DMS53 (cell line): ENCODE data around the gene MEIS2.
"Not testable (repeated sequence)": the region's sequence is repeated elsewhere in the genome, so short reads cannot be mapped to it uniquely, and the experiment has no call there.

Experiments
- DNase-seq: peaks from one replicate; lab custom pipeline; 2025; lab: John Stamatoyannopoulos, UW

Gene MEIS2

DNA sequence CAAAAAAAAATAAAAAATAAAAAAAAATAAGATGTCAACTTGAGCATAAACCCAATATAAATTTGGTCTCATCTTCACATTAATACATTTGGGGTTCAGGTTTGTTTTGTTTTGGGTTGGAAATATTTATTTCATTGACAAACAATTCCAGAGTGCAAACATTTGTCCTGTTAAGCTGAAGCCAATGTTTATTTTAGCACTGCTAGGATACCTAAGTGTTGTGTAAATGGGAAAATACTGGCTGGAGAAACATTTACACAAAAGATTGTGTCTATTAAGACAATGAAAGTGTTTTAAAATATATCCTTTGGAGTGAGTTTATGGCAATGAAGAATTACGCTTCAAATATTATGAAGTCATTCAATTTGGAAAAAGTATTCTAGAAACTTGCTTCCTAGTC, 91.1 kb downstream of the MEIS2 start:
- peak; percentile 70 for DNase-seq

DNA sequence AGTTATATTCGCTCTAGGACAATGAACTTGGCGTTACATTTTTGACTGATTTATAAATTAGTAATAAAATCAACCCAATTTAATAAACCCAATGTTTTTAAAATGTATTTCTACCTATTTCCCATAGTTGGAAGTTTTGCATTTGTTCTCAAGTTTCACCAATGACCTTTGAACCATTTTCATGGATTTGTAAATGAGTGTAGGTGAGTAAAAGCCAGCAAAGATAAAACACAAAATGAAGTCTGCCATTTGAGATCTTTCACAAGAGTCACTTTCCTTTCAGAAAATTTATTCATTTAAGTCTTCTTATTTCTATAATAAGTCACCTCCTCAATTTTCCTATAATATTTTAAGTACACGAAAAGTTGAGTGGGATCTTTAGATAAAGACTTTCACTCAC, 92.1 kb downstream of the MEIS2 start:
- no peak for DNase-seq

DNA sequence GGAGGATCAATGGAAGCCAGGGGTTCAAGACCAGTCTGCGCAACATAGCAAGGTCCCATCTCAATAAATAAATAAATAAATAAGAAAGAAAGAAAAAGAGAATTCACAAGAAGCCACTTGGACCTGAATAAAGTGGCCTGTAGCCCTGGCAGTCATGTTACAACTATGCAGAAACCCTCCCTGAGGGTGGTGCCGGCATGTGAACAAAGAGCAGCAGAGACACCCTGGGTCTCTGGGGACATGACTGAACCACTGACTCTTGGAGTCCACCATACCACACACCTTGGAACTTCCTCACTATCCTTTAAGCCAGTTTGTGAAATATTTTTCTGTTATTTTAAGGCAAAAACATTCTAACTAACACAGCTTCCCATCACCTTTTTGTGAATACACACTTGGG, 93.0 kb downstream of the MEIS2 start:
- DNase-seq = no peak

DNA sequence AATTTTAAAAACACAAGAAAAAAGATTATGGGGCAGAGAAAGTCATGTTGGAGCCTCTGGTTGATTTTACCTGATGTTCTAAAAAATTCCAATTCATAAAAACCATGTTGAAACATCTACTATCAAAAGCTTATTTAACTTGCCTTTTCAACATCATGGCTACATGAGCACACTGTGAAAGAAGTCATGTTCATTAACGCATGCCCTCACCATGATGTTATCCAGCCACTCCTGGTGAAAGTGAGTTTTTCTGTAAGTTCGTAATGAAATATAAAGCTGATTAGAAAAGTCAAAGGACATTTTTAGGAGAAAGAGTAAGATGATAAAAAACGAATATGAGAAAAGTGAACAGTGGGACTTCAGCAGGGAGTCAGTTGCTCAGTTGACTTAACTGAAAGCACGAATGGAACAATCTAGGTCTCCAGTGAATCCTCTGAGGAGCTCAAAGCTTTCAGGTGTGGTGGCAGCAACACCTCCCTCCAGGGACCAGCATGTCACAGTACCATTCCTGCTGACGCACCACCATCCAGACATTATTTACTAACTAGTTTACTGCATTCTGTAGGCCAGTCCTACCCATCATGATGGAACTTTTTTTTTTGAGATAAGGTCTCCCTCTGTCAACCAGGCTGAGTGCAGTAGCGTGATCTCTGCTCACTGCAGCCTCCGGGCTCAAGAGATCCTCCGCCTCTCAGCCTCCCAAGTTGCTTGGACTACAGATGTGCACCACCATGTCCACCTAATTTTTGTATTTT, 95.2 kb downstream of the MEIS2 start:
- DNase-seq = no peak

DNA sequence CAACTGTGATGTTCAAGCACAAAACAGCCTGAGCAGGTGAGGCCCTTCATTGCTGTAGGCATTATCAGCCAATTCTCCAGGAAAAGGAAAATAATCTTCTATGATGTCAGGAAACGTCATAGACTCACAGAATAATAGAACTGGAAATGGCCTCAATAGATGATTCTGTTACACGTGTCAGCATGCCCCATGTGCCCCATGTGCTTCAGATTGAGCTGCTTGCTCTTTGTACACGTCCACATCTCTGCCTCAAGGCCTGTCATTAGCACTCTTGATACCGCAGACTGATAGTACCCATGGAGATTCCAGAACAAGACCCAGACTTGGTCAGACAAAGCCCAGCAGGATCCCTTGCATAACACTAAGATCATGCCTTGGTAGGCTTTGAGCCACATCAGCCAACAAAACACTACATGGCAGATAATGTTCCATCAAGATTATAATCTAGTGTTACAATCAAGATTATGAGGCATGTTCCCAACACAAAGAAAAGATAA, 95.9 kb downstream of the MEIS2 start:
- no peak for DNase-seq

DNA sequence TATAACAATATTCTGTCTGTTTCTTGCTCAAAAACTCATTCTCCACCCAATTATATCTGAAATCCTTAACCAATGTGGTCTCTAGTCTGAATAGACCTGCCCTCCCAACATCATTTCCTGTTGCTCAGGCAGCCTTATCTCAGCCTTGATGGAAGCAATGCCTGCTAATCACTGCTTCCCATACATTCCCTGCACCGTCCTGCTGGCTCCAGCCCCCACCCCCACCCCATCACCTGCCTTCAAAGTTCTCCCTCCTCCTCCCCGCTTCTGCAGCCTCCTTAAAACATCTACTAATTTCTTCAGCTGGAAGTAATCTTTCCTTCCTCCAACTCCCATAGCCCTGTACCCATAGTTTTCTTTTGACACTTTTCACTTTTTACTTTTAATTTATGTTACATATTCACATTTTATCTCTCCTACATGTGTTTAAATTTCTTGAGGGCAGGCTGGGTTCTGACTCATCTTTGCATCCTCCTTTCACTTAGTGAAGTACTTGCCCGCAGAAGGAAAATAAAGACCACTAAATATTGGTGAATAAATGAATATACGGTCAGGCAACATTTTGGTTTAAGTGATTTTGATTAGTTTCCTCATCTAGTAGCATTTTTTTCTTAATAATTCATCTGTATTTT, 98.2 kb downstream of the MEIS2 start:
- no peak for DNase-seq

DNA sequence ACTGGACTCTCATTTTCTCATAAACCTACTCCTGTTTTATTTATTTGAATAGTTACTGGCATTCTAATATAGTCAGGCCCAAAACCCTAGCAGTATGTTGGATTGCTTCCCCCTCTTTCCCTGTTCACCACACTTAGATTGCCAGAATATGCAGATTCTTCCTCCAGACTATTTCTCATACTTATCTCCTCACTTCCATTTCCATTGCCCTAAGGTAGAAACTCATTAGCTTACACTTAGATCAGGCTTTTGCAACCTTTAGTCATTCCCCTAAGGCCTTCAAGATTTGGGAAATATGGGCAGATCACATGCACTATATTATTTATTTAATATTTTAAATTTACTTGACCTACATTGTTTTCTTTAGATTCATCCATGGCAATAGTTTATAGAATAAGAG, 98.9 kb downstream of the MEIS2 start:
- DNase-seq = no peak

DNA sequence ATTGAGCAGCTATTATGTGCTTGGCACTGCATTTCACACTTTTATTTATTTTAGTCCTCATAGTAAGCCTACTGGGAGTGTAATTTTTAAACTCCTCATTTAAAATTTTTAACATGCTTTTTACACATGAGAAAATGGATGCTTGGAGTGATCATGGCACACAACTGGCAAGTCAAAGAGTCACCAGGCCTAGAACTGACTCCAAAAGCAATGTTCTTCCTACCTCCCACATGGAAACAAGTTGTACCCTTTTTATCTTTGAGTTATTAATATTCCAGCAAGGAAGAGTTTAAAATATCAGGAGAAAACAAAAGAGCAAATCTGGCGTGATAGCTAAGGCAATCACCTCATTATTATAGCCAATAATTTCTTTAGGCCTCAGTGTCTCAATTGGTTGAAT, 100.6 kb downstream of the MEIS2 start:
- no peak for DNase-seq

DNA sequence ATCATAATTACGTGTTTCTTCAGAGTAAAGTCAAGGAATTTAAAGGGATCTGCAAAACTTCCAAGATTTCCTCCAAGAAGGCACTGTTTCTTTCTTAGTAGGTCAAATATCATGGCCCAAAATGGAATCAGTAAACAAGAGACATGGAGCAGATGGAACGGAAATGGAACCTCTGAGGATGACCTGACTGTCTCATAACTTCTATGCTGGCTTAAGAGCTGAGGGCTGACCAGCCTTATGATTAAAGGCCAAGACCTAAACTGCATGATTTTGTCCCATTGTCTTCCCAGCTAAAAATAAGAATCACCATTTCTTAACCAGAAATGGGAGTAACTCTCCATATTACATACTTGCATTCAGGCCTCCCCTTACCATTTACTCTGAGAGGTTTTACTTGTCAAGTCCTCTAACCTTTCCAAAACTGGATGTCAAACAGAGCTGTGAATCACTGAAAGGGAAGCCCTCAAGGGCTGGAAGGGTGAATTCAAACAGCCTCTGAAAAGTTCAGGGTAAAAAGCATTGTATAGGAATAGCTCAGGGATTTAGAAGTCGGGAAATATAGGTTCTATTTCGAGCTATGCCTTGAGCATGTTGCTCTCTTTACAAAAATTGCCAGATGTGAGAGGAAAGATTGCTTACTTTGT, 103.7 kb downstream of the MEIS2 start:
- DNase-seq = no peak

DNA sequence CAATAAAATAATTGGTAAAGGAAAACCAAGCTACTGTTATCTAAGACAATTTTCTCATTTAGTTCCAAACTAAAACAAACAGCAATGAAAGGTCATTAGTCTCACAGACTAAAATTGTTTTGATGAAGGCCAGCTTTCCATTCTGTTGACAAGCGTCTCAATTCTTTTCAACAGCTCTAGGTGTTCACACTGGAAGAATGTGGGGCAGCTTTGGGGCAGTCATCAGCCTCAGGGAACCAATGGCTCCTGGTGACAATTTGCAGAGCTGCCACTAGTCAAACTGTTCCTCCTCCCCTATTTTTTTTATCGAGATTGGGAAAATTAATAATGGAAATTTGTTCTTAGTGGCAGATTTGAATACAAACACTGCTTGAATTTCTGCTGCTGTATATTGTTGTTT, 104.2 kb downstream of the MEIS2 start:
- no peak for DNase-seq

DNA sequence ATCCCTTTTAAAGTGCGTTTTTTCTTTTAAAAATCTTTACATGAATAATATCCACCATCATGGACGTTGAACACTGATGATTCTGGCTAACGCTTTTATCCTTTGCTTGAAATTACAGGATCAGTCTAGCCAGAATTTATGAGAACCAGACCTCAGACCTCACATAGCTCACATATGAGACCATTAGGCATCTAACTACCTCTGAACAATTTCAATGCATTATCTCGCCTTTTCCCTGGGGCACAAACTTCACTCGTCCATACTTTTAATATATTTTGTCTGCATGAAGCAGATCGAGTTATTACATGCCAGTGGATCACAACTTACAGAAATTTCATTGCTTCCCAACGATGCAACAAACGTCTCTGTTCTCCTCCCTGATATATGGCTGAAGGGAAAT, 105.6 kb downstream of the MEIS2 start:
- DNase-seq = no peak

DNA sequence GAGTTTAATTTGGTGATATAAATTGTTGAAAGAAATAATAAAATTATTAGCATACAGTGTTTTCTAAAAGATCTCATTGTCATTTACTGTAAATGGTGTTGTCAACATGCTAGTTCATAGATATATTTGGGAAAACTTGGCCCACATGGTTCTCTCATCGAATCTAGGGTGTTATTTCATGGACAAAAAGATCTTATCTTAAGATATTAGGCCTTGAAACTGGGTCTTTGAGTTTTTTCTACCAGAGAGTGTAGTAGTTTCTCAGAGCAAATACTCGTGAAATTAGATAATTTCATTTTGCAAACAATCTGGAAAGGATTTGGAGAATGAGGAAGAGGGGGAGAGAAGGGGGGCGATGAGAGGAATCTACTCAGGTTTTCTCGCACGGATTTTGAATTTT, 107.9 kb downstream of the MEIS2 start:
- no peak for DNase-seq

DNA sequence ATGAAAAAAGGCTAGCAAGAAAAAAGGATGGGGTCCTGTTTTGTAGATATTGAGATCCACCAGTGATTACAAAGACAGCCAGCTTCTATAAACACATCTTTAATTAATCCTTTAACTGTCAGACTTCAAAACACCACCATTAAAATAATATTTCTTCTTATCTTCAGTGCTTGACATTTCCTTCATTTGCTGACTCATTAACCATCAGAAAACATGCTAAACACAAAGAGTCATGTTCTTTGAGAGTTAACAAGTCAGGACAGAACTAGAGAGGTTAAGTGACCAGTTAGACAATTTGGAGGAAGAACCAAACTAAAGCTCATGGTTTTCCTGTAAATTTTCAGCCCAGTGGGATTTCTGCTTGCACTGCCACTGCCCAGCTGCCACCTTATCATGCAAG, 111.4 kb downstream of the MEIS2 start:
- no peak for DNase-seq

DNA sequence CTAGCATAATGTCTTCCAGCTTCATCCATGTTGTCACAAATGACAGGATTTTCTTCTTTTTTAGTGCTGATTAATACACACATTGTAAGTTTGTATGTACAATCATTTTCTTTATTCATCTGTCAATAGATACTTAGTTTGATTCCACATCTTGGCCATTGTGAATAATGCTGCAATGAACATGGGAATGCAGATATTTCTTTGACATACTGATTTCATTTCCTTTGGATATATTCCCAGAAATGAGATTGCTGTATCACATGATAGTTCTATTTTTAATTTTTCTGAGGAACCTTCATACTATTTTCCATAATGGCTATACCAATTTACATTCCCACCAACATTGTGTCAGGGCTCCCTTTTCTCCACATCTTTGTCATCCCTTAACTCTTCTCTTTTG, 117.9 kb downstream of the MEIS2 start:
- no peak for DNase-seq

DNA sequence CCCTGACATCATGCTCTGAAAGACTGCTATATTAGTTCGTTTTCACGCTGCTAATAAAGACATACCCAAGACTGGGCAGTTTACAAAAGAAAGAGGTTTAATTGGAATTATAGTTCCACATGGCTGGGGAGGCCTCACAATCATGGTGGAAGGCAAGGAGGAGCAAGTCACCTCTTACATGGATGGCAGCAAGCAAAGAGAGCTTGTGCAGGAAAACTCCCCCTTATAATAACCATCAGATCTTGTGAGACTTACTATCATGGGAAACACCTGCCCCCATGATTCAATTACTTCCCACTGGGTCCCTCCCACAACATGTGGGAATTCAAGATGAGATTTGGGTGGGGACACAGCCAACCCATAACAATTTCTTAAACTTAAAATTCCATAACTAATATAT, 120.1 kb downstream of the MEIS2 start:
- DNase-seq = not testable (repeated sequence)

DNA sequence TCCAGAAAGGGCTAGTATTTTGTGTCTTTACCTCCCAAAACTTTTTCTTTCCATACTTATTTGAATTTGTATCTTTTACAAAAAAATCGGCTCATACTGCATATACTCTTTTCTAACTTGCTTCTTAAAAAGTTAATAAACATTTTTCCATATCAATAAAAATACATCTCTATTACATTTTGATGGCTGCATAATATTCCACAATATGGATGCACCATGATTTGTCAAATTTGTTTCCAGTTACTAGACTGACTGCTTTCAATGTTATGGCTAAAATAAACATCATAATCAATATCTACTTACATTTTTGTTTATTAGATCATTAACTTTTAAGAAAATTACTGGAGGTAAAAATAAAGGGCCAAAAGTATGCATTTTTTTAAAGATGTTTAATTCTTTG, 121.7 kb downstream of the MEIS2 start:
- no peak for DNase-seq

DNA sequence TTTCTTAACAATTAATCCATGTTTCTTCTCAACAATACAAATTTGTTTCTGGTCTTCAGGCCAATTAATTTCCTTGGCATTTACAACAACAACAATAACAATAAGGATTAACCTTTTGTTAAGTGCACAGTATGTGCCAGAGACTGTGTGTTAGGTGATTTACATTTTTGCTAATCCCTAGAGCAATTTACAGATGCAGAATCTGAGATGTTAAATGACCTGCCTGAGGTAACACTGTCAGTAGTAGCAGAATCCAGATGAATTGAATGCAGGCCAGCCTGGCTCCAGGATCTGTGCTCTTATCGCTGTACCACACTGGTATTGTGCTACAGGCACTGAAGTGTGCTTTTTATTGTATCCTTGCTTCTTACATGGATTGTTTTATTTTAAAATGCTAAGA, 122.2 kb downstream of the MEIS2 start:
- DNase-seq = no peak

DNA sequence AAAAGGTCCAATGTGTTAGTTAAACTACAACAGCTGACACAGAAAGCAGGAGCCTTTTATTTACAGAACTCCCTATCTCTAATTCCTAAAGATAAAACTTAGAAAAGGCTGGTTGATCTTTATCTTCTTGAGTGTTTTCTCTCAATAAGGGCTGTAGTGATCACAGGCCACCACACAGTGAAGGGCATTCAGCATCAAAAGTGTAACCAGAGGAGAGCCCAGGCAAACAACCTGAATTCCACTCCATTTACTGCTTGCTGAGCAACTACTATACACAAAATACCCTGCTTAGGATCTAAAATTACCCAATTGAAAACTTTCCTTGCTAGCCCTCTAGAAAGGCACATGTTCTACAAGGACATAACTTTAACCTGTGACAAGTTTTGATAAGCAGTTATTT, 122.7 kb downstream of the MEIS2 start:
- DNase-seq = peak; percentile 1

DNA sequence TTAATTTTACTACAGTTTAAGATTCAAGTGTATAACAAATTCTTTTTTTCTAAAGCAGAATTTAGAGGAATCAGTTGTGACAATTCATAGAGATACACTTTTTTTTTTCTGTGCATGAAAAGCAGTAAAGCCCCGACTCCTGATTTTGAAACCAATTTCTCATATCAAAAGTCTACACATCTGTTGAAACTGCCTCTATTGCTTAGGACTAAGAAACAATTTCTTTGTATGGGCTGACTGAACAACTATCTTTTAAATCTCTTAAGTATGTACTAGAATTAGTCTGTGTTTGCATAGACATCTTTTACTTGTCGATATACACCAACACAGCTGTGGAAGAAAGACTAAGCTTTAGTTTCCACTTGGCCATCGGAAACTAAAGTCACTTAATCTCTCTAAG, 127.6 kb downstream of the MEIS2 start:
- no peak for DNase-seq

DNA sequence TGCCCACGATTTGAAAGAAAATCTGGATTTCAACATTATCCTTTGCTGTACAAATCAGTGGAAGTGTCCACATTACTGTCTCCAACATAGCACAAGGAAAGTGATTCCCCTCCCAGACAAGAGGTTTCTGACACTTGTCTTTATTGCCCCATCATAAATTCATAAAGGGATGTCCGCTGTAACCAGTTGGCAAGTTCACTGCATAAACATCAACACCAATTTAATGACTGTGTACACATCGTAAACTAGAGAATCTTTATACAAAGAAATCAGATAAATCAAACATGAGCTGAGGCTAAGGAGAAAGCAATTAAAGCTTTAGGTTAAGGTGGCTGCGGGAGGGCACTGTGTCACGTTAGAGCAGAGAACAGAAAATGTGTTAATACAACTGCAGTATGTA, 129.8 kb downstream of the MEIS2 start:
- peak; percentile 46 for DNase-seq

DNA sequence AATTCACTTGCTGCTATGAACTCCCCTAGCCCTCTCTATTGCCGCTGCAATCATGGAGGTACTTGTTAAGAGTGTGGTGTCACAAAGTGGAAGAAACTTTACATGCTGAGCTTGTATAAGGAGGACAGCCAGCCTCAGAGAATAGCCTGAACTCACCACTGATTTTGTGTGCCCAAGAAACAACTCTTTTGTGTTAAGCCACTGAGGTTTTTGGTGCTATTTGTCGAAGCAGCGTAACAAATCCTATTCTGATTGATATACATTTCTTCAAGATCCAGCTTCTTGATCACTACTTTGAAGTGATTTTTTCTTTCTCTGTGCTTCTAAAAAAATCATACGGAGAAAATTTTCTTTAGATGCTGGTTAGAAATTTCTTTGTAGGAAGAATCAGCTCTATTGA, 132.4 kb downstream of the MEIS2 start:
- DNase-seq = no peak

DNA sequence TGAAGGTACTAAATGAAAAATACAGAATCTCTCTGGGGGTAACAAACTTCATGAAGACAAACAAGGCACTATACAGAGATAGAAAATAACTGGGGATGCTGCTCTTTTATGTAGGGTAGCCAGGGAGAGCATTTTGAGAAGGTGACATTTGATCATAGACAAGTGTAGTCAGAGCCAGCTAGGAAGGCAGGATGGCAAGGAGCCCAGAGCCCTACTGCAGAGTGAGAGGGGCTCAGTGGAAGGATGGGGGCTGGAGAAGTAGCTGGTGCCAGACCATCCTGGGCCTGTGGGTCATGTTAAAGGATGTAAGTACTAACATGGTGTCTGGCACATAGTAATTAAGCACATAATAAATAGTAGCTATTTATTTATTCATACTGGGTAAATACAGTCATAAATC, 133.6 kb downstream of the MEIS2 start:
- DNase-seq = no peak

DNA sequence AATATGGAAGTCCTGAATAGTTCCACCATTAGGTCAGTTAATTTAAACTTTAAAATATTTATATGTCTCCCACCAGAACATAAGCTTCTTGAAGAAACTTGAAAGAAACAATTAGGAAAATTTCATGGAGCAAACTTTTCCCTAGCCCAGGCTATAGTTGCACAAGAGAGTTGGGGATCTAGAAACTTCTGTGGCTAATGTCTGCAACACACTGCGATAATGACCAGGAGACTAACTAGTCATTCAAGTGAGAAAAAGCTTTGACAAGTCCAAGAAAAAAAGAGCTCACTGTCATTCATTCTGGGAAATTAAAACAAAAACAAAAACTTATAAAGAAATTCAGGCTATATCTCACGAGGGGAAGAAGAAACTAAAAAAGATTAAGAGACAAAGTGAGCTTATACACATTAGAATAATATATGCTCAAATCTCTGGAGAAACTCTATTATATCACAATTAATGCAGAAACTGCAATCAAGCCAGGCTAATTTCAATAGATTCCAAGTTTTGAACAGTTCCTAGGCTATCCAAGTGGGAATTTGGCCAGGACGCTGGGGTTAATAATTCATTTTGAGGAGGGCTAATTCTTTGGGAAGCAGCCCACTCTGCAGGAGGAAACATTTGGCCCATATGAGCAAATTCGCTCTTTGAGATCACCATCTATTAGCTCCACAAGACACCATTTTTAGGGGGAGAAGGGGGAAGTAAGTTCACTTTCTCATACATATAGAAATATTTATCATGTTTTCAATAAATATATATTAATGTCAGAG, 134.6 kb downstream of the MEIS2 start:
- DNase-seq = no peak
